Type B pancreatic cell (in vitro differentiated cells): ENCODE results near the gene DNAH10. TPM values are rescaled to one million over a fixed set of nuclear protein-coding genes. Genes with fewer than 3 reads are reported as not detected.
A peak's percentile ranks its signal among the peaks of the same experiment; 100 is the strongest.
"Not testable (repeated sequence)": the region's sequence is repeated elsewhere in the genome, so short reads cannot be mapped to it uniquely, and the experiment has no call there.

Experiments
- DNase-seq: peaks from one replicate; pipeline ENCODE4 v3.0.0; 2021; ENCODE audit warnings: mixed read lengths; ENCODE audit not compliant: unreplicated experiment; ENCODE audit errors: extremely low spot score
- H3K27ac Mint-ChIP-seq: 2 replicates; pipeline ENCODE4 v1.8.0; 2021; ENCODE audit warnings: mild to moderate bottlenecking, mixed read lengths
- H3K27me3 Mint-ChIP-seq: 2 replicates; pipeline ENCODE4 v1.8.0; 2021; ENCODE audit warnings: mixed read lengths
- H3K36me3 Mint-ChIP-seq: 2 replicates; pipeline ENCODE4 v1.8.0; 2021; ENCODE audit warnings: mixed read lengths
- H3K4me1 Mint-ChIP-seq: one replicate; pipeline ENCODE4 v1.8.0; 2021; ENCODE audit warnings: mixed read lengths; ENCODE audit not compliant: unreplicated experiment
- H3K4me3 Mint-ChIP-seq: 2 replicates; pipeline ENCODE4 v1.8.0; 2021; ENCODE audit warnings: mild to moderate bottlenecking, mixed read lengths
- H3K9me3 Mint-ChIP-seq: 2 replicates; pipeline ENCODE4 v1.8.0; 2021; ENCODE audit warnings: mixed read lengths
- CTCF ChIP-seq: fragments of 200-600 bp; sonication (generic); conservative IDR thresholded peaks from 2 replicates; pipeline ENCODE4 v1.5.0; 2021; ENCODE audit warnings: antibody characterized with exemption, mild to moderate bottlenecking
- total RNA-seq: library from RNA; stranded (reverse); gene quantifications from 2 replicates; pipeline ENCODE4 v1.2.1, GENCODE V29; 2021; ENCODE audit warnings: low replicate concordance

Gene DNAH10
- total RNA-seq, 1 donor from 2014 or later, result 0.56 TPM

- Mint-ChIP-seq H3K9me3 (no peaks in the 10 kb centered on the region), H3K27me3 (peaks cover 22% of the 10 kb centered on the region), H3K27ac (peak overlapping the region; percentile 66), H3K4me1 (peaks cover 32% of the 10 kb centered on the region), H3K4me3 (no peak overlapping the region), H3K36me3 (no peaks in the 10 kb centered on the region)
- DNase-seq, result no peak
- no peak for TF ChIP-seq CTCF
These were observed 145.8 kb downstream of the DNAH10 start for GRCh38 chr12:123907726-123908476.

GRCh38 chr12:123908884-123909725 is 147.0 kb downstream of the DNAH10 start:
- DNase-seq, result no peak
- H3K27ac Mint-ChIP-seq, result no peak overlapping the region
- H3K27me3 Mint-ChIP-seq, result peaks cover 22% of the 10 kb centered on the region
- no peak for TF ChIP-seq CTCF
- H3K4me1 Mint-ChIP-seq, result peaks cover 32% of the 10 kb centered on the region
- H3K36me3 Mint-ChIP-seq, result no peaks in the 10 kb centered on the region
- no peaks in the 10 kb centered on the region for H3K9me3 Mint-ChIP-seq
- no peak overlapping the region for H3K4me3 Mint-ChIP-seq

GRCh38 chr12:123910057-123910456 is 148.0 kb downstream of the DNAH10 start:
- Mint-ChIP-seq H3K9me3 (no peaks in the 10 kb centered on the region), H3K4me1 (peaks cover 30% of the 10 kb centered on the region), H3K4me3 (peak overlapping the region; percentile 76), H3K36me3 (no peaks in the 10 kb centered on the region), H3K27ac (peak overlapping the region; percentile 93), H3K27me3 (peaks cover 22% of the 10 kb centered on the region)
- no peak for DNase-seq
- TF ChIP-seq CTCF, result no peak

GRCh38 chr12:123910761-123911193 is 148.7 kb downstream of the DNAH10 start:
- no peak for DNase-seq
- peak overlapping the region; percentile 93 for H3K27ac Mint-ChIP-seq
- no peak for TF ChIP-seq CTCF

GRCh38 chr12:123911672-123912409 is 149.7 kb downstream of the DNAH10 start:
- not testable (repeated sequence) for H3K36me3 Mint-ChIP-seq, H3K9me3 Mint-ChIP-seq, H3K27ac Mint-ChIP-seq, H3K4me3 Mint-ChIP-seq, DNase-seq
- Mint-ChIP-seq H3K4me1 (peaks cover 21% of the 10 kb centered on the region), H3K27me3 (peaks cover 23% of the 10 kb centered on the region)

More at GRCh38 chr12:123910761-123911193, 148.7 kb downstream of the DNAH10 start:
- H3K9me3 Mint-ChIP-seq, result no peaks in the 10 kb centered on the region
- peak overlapping the region; percentile 76 for H3K4me3 Mint-ChIP-seq
- peaks cover 18% of the 10 kb centered on the region for H3K27me3 Mint-ChIP-seq
- peaks cover 24% of the 10 kb centered on the region for H3K4me1 Mint-ChIP-seq
- no peaks in the 10 kb centered on the region for H3K36me3 Mint-ChIP-seq
